G401.6 (cell line): ENCODE data around the gene CHAF1A.

Experiments
- FAIRE-seq: peaks from 2 replicates; lab custom pipeline; 2012; peaks lifted over from hg19 to GRCh38; lab: Jason Lieb, UNC

CHAF1A gene

DNA sequence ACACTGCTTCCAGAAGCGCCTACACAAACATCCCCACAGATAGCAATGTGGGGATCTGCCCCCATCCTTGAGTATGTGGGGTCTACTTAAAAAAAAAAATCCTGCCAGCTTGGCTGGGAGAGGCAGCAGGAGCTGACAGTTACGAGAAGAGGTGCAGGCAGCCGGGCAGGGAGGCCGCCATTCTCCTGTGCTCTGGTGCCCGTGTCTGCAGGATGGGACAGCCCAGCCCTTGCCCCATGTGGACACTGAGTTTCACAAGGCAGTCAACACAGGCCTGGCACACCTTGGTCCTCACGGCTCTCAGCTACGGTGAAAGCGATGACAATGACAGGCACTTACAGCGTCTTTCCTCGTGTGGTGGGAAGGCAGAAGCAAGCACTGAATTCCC, 35.1 kb upstream of the CHAF1A start:
- FAIRE-seq: no peak

DNA sequence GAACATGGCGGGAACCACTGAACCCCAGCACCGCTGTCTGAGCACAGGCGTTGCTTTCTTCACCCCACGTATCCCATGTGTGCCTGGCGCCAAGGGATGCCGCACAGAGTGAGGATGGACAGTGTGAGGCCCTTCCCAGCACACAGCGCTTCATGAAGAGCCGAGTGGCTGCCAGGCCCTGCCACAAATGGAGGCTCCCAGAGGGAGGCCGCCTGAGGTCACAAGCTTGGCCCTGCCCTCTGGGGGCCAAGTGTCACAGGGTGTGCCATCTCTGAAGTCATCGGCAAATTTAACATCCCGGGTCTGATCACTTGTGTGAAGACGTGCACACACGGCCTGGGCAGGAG, 34.7 kb upstream of the CHAF1A start:
- FAIRE-seq: no peak

DNA sequence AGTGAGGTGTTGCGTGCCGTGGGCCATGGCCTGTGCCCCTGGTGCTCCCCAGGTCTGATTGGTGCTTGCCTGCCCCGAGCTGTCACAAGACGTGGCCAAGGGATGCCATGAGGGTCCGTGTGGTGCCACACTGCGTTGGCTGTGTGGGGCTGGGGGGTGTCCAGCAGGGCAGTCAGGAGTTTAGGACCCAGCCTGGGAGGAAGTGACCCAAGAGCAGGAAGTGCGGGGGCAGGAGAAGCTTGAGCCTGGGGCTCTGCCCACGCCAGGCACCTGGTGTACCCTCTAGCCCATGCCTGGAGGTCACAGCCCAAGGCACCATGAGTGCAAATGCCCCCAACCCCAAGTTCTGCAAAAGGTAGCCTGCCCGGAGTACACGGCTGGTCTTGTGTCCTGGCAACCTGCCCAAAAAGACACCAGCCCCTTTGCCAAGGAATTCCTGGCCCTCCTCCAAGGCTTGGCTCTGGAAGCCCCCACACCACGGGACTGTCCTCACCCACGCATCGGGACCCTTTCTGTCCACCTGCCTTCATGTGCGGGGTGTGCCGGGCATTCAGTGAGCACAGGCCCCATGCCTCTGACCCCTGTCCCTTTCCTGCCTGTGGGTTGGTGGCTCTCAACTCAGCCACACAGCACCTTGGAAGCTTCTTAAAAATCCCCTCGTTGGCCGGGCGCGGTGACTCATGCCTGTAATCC, 34.2 kb upstream of the CHAF1A start:
- FAIRE-seq: no peak

DNA sequence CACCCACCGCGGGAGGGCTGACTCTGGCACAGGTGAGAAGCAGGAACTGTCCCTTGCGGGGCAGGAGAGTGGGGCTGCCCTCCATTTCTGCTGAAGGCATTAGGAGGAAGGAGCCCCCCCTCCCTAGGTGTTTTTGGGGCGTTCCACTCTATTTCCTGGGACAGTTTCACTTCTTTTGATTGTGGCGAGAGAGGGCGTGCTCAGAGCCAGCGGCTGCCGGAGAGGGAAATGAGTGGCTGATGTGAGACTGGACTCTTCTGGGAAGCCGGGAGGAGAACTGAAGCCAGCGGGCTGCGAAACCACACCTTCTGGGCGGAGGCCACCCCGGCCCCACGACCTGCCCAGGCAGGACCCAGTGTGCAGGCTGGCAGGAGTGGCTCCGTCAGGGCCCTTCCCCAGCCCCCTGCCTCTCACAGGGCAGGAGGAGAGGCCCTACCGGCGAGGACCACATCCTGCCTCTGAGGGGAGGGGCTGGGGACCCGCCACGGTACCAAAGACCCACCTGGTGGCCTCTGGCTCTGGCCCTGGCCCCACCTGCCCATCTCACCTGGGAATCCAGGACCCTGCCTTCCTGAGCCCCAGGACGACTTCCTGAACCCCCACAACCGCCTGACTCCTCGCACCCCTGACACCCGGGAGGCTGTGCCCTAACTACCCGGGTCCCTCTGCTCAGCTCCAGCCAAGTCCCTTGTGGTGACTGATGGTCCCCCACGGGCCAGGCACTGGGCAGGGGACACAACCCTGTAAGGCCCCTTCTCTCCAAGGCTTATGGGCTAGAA, 33.1 kb upstream of the CHAF1A start:
- no peak for FAIRE-seq

DNA sequence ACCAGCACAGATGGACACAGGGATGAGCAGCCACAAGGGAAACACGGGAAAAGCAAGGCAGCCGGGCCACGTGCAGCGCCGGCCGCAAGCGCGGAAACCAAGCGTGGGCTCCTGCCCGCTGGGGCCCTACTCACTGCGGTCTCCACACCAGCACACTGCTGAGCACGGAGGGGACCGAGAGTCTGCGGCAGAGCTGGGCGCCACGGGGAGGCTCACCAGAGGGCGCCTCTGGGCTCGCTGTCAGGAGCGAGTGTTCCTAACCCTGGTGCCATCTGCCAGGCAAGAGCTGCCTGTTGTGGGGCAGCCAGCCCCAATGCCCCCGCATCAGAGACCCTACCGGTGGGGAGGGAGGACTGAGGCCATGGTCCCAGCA, 32.6 kb upstream of the CHAF1A start:
- FAIRE-seq: no peak

DNA sequence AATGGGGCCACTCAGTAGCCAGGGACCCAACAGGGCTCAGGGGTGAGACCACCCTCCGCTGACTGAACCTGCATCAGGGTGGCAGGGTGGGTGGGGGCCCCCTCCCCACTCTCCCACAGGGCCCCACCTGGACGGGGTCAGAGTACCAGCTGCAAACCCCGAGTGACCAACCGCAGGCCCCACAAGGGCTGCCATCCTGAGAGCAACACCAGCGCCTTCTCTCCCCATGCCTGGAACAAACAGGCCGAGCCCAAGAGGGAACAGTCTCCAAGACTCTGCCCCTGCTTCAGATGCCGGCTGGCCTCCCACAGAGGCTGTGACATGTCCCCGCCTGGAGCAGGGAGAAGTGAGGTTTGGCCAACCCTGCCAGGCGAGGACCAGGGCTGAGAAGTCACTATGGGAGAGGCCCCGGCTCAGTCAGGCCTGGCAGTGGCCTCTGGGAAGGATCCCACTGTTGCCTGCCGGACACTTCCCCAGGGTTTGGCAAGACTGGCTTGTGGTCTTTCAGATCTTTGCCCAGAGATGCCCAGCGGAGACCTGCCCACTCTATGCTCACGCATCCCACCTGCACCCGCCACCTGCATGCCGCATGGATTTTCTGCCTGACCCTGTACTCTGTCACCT, 31.9 kb upstream of the CHAF1A start:
- FAIRE-seq: no peak

DNA sequence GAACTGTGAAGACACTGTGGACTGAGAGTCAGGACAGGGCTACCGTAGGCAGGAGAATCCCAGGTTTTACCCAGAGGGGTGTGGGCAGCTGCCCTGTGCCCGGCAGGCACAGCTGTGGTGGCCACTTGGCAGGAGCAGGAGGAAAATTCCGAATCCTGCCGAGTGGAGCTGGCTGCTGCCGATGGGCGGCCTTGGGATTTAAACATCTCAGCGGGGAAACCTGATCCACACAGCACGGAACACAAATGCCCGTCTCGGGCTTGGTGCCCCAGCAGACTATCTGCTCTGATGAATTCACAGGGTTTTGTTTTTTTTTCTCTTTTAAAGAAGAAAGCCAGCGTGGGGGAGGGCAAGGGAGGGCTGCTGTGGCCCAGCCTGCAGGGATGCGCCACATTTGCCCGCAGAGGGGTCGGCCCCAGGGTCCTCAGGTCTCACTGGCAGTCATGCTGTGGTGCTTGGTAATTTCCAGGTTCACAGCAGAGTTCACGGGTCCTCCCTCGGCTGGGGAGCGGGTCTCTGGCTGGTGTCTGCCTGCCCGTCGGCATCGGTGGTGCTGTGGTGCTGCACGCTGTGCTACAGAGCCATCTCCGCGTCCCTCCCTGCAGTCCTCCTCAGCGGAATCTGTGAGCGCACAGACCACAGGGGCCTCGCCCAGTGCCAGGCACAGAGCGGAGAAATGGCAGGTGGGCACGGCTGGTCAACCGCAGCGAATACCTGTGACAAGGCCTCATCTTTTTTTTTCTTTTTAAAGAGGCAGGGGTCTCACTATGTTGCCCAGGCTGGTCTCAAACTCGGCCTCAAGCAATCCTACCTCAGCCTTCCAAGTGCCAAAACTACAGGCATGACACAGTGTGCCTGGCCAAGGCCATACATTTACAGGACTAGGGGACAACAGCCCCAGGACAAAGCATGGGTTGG, 30.9 kb upstream of the CHAF1A start:
- FAIRE-seq: no peak

DNA sequence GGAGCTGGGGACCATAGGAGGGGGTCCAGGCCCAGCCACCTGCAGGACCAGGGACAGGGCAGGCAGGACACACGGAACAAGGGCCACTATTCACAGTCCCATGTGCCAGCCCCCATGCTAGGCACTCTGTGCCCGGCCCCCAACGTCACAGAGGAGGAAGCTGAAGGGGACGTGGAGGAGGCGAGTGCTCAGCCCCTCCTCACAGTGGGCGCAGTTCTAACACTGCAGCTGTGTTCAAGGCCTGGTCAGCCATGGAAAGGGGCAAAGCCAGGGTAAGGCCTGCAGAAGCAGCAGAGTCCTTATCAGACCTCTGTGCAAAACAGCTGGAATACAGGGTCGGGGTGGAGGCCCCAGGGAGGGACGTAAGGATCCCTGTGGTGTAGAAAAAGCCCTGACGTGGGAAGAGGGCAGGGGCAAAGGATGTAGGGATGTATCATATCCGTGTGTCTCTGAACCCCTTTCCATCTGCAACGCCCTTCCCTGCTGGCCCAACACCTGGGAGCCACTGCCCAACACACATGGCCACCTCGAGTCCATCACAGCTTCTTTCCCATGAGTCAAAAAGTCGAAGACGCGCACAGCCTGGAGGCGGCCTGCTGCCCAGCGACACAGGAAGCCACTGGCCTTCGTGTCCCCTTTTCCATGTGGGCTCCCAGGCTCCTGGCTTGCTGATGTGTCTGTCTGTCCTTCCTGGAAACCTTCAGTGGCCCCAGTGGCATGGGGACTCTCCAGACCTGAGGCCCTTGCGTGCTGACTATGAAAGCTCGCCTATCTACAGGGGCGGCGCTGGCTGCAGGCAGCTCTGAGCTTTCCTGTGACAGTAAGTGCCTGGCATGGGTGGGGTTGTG, 30.1 kb upstream of the CHAF1A start:
- FAIRE-seq: no peak

DNA sequence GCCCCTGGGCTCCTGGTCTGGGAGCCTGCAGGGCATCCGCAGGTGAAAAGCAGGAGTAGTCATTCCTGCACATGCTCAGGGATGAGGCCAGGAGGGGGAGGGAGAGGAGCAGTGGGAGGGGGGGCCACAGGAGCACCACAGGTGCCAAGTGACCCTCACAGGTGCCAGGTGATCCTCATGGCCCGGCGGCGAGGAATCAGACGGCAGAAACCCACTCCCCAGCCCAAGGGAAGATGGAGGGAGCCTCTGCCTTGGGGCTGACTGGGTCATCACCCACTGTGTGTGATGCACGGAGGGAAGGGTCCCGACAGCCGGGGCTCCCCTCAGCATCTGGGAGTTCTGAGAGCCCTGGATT, 29.4 kb upstream of the CHAF1A start:
- no peak for FAIRE-seq

DNA sequence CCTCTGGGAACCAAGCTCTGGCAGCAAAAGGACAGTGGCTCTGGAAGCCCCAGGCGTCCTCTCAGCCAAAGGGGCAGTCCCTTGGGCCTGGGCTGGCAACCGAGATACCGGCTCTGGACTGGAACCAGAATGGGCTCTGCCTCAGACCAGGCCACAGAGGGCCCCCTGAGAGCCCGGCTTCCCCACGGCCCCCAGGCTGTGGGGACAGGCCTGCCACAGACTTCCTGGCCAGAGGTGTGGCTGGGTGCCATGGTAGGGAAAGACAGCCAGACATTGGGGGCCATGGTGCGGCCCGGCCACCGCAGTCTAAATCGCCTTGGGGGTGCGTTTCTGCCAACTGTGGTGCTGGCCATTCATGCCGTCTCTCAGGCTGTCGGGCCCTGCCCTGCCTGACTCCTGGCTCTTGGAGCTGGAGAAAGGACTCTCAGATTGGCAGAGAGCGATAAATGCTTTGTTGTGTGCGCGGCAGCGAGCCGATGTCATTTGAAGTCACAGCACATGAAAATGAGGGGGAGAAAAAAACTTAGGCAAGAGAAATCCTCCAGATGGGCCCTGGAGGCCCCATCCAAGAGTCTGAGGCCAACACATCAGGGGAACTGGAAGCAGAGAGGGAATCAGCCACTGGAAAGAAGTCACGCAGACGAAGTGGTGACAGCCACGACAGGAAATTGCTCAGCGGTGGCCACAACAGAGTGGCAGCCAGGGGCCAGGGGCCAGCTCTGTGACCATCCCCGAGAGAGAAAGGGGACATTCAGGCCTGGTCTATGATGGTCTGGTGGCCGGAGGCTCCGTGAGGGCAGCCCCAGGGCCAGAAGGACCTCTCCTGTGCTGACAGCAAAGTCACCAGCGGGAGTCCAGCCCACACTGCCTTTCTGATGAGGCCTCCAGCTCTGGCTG, 28.6 kb upstream of the CHAF1A start:
- FAIRE-seq: no peak

DNA sequence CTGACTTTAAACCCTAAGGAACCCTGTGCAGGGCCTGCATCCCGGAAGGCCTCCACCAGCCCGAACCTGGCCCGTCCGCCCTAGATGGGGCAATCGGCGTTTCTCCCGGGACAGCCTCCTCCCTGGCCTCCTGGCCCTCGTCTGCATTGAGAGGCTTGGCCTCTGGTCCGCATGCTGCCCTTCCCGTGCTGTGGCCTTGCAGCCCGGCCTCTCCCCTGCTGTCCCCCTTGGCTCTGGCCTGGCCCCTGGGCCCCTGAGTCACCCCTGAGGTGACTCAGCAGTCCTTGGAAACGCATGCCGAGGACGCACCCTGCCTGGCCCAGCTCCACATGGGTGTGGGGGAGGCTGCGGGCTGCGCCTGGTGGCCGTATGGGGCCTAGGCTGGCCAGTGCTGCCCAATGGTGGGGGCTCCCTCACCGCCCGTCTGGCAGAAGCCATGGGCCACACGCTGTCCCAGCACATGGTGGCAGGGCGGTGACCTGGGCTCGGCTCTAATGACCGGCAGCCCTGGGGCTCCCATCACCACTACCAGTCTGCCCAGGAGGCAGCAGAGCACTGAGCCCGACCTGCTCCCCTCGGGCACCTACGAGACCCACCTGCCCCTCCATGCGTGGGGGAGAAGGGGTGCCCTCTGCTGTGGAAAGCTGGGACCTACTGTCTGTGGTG, 27.8 kb upstream of the CHAF1A start:
- FAIRE-seq: no peak

DNA sequence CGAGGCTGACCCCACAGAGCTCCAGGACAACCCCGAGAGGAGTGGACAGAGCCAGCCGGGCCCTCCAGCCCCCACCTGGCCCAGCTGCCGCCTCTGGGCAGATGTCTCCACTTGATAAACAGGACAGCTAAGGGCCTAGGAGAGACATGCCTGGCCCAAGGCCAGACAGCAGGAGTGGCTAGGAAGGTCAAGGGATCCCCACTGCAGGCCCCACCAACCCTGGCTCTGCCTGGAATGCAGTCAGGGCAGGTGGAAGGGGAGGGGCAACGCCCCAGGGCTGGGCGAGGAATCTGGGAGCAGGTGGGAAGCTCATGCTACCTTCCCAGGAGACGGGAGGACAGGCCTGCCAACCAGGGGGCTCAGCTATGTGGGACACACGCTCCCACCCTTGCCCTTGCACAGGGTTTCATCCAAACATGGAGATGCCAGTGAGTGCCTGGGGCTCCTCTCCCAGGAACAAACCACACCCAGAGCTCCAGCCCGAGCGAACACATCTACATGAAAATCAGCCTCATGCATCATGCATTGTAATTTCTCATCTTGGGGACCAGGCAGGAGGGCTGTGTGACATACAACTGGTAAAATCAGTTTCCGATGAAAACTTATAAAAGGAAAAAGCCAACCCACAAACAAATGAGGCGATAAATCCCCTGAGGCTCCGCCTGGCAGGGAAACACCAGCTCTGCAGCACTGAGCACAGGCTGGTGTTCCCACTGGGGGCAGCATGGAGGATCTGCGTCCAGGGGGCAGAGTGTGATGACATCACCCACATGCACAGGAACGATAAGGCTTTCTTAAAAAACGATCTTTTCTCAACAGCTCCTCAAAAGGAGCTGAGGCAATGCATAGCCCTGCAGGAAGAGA, 27.0 kb upstream of the CHAF1A start:
- FAIRE-seq: no peak

DNA sequence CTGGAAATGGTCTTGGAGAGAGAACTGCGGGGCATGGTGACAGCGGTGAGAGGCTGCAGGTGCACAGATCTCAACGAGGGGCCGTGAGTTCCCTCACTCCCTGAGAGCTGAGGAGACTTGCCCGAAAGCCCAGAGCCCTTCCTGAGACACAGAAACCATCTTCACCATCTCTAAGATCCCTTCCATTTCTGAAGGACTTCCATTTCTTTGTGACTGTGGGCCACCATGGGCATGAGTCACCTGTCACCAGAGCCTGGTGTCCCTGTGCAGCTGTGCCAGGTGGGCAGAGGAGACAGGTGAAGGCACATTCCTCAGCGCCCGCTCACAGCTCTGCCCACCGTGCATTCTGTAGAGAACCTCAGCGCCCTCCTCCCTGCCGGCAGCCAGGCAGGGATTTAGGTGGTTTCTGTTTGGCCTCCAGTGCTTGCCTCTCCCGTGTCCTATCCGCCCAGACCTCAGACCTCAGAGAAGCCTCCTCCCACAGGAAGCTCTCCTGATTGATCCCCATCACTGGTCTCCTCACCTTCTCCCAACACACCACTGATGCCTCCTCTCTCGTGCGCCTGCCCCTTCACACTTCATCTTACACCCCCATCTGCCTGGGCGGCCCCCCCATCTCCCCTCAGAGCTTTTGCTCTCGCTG, 26.3 kb upstream of the CHAF1A start:
- no peak for FAIRE-seq

DNA sequence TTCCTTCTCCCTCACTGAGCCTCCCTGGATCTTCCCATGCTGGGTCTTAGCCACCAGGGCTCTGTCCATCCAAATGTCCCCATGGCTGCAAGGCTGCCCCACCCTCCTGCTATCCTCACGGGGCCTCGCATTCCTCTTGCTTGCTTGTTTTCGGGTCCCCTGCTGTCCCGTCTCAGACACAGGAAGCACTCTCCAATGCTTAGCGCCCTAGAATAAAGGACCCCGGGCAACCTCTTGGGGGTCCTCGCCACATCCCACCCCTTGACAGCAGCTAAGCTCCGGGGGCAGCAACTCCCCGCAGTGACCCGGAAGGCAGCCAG, 25.8 kb upstream of the CHAF1A start:
- no peak for FAIRE-seq

DNA sequence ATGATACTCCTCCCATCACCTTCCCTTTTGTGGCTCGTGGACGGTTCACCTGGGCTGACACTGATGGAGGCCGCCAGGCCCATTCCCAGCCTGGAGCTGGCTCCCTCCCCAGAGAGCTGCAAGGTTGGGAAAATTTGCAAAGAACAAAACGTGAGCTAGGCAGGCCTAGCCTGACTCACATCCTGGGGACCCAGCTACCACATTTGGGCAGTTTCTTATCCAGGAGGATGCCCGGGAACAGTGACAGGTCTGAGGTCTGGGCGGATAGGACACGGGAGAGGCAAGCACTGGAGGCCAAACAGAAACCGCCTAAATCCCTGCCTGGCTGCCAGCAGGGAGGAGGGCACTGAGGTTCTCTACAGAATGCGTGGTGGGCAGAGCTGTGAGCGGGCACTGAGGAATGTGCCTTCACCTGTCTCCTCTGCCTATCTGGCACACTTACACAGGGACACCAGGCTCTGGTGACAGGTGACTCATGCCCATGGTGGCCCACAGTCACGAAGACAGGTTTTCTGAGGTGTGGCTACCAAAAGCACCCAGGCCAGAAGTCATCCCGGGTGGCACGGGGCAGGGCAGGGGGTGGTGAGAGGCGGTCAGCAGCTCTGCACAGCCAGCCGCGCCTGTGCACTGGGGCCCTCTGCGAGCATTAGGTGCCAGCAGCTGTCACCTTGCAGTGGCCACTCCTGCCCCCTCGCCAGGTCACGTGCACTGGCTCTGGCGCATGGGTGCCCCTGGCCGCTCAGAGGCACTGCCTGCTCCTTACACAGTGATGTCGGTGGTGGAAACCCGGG, 25.3 kb upstream of the CHAF1A start:
- FAIRE-seq: no peak

DNA sequence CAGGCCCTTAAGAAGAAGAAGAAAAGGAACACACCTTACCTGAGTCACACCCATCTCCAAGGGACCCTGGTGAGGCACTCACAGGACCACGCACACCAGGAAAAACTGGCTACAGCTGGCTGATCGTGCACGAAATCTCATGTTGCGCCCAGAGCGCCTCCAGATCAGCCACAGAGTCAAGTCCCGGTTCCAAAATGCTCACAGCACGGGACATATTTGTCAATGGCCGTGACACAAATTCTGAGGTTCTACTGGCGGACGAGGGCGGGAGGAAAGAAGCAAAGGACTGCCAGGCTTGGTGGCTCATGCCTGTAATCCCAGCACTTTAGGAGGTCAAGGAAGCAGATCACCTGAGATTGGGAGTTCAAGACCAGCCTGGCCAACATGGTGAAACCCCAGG, 23.6 kb upstream of the CHAF1A start:
- FAIRE-seq: no peak

DNA sequence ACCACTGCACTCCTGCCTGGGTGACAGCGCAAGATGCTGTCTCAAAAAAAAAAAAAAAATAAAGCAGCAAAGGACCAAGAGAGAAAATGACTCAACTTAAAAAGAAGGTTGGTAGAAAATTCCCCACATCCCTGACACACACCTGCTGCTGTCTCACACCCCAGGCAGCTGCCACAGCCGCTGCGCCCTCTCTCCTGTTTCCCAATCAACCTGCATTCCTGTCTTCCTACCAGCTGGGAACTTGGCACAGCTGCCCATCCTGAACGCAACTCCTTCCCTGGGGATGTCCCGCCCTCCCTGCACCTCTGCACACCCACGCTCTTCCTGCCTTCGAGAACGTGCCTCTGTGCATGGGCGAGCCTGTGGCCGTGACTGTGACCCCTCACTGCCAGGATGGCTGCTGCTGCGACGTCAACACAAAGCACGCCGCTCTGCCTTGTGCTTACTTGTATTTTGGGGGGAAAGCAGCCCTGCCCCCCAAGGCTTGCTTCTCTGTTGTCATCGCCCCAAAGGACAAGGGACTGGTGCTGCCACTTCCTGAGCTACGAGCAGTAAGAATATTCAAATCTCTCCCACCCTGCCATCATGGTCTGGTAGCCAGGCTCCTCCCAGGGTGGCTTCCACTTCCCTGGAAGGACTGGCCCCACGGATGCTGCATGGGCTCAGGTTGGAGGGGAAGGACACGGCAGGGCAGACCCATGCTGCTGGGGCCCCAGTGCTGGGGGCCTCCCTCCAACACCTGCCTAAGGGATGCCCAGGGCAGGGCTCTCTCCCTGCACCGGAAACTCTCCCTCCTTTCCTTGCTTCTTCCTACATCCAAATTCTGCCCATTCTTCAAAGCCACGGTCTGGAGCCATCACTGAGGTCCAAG, 22.8 kb upstream of the CHAF1A start:
- no peak for FAIRE-seq
